ENCODE results near the gene SPOCK1. TPM values are rescaled to one million over a fixed set of nuclear protein-coding genes. Genes with fewer than 3 reads are reported as not detected.

SPOCK1 gene
- polyA plus RNA-seq, 3 donors, result 1.8 to 5.7 (median 2.1) TPM

GRCh38 chr5:137292461-137293027 is 206.6 kb downstream of the SPOCK1 start:
- Mint-ChIP-seq H3K27me3 (ENCODE audit: low read depth in 3 of 3) (peaks cover 2 to 6% (median 5%) of the 10 kb centered on the region in 3 donors), H3K36me3 (no peaks in the 10 kb centered on the region), H3K27ac (no peak overlapping the region), H3K9me3 (peaks cover 0 to 1% (median 0%) of the 10 kb centered on the region in 7 donors), H3K4me1 (no peaks in the 10 kb centered on the region), H3K4me3 (no peak overlapping the region)
- Histone ChIP-seq H2AFZ (ENCODE audit: insufficient read depth, low read depth, low read length, poor library complexity, severe bottlenecking) (no peak overlapping the region), H3K9me3 (replicated peaks in 1 of 2; ENCODE audit: control insufficient read depth in 1 of 2, insufficient read depth in 1 of 2, low read length in 2 of 2) (no peaks in the 10 kb centered on the region), H3K36me3 (replicated peaks in 1 of 2; ENCODE audit: control insufficient read depth in 1 of 2, insufficient read depth in 2 of 2, low read length in 2 of 2) (no peaks in the 10 kb centered on the region), H3K4me3 (replicated peaks in 1 of 3; ENCODE audit: low read depth in 2 of 3, low read length in 3 of 3) (no peak overlapping the region), H3K27me3 (ENCODE audit: control insufficient read depth in 2 of 2, insufficient read depth in 2 of 2, low read length in 2 of 2) (no peaks in the 10 kb centered on the region), H3K4me1 (ENCODE audit: control insufficient read depth in 1 of 2, insufficient read depth in 2 of 2, low read length in 2 of 2) (no peaks in the 10 kb centered on the region), H3K79me2 (ENCODE audit: insufficient read depth, low read length) (no peaks in the 10 kb centered on the region), H3K9ac (ENCODE audit: insufficient read depth, low read length, poor library complexity, severe bottlenecking) (no peak overlapping the region), H3K4me2 (replicated peaks; ENCODE audit: extremely low read depth, low read length, poor library complexity, severe bottlenecking) (no peak overlapping the region), H3K27ac (ENCODE audit: low read depth in 1 of 2, low read length in 2 of 2) (no peak overlapping the region), H4K20me1 (ENCODE audit: insufficient read depth, low read length) (no peaks in the 10 kb centered on the region)
- DNase-seq, result no peak
- no CpG with 5 or more reads among the region's 8 CpGs for WGBS (ENCODE audit: insufficient coverage)
- intact Hi-C loops (cut with micrococcal nuclease), result no loop called here
- no peak for TF ChIP-seq CTCF (IDR thresholded peaks at IDR 0.05)

GRCh38 chr5:137291436-137291835 is 207.7 kb downstream of the SPOCK1 start:
- no peaks in the 10 kb centered on the region for H3K9me3 ChIP-seq (replicated peaks in 1 of 2; ENCODE audit: control insufficient read depth in 1 of 2, insufficient read depth in 1 of 2, low read length in 2 of 2)
- no peaks in the 10 kb centered on the region for H3K36me3 ChIP-seq (replicated peaks in 1 of 2; ENCODE audit: control insufficient read depth in 1 of 2, insufficient read depth in 2 of 2, low read length in 2 of 2)
- H3K9ac ChIP-seq (ENCODE audit: insufficient read depth, low read length, poor library complexity, severe bottlenecking), result no peak overlapping the region
- H3K36me3 Mint-ChIP-seq, result no peaks in the 10 kb centered on the region
- H3K27me3 Mint-ChIP-seq (ENCODE audit: low read depth in 3 of 3), result peaks cover 2 to 8% (median 4%) of the 10 kb centered on the region in 3 donors
- H3K4me2 ChIP-seq (replicated peaks; ENCODE audit: extremely low read depth, low read length, poor library complexity, severe bottlenecking), result no peak overlapping the region
- DNase-seq, result no peak
- no peak overlapping the region for H3K4me3 Mint-ChIP-seq
- H3K4me3 ChIP-seq (replicated peaks in 1 of 3; ENCODE audit: low read depth in 2 of 3, low read length in 3 of 3), result no peak overlapping the region
- WGBS (ENCODE audit: insufficient coverage), result no CpG with 5 or more reads among the region's 2 CpGs
- TF ChIP-seq CTCF (IDR thresholded peaks at IDR 0.05), result no peak
- no peaks in the 10 kb centered on the region for H3K4me1 ChIP-seq (ENCODE audit: control insufficient read depth in 1 of 2, insufficient read depth in 2 of 2, low read length in 2 of 2)
- H3K4me1 Mint-ChIP-seq, result no peaks in the 10 kb centered on the region
- H3K79me2 ChIP-seq (ENCODE audit: insufficient read depth, low read length), result no peaks in the 10 kb centered on the region
- H3K27me3 ChIP-seq (ENCODE audit: control insufficient read depth in 2 of 2, insufficient read depth in 2 of 2, low read length in 2 of 2), result no peaks in the 10 kb centered on the region
- H3K9me3 Mint-ChIP-seq, result peaks cover 0 to 3% (median 0%) of the 10 kb centered on the region in 7 donors
- intact Hi-C loops (cut with micrococcal nuclease), result no loop called here
- H3K27ac Mint-ChIP-seq, result no peak overlapping the region
- H3K27ac ChIP-seq (ENCODE audit: low read depth in 1 of 2, low read length in 2 of 2), result no peak overlapping the region
- no peaks in the 10 kb centered on the region for H4K20me1 ChIP-seq (ENCODE audit: insufficient read depth, low read length)
- H2AFZ ChIP-seq (ENCODE audit: insufficient read depth, low read depth, low read length, poor library complexity, severe bottlenecking), result no peak overlapping the region
